ENCODE measurements around the gene AGBL4.

Gene AGBL4

DNA sequence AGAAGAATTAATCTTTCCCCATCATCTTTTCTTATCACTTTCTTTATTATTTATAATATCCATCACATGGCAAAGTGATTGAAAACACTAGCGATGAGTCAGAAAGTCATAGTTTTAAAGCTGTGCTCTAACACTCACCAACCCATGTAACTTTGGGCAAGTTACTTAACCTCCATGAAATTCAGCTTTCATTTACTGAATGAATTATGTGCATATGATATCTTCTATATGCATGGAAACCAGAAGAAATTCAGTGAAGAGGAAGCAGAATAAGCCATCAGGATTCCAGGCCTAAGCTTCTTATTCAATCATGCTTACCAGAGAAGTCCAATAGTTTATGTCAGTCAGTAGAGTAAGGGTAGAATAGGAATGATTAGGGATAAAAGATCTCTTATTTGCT, 300.1 kb downstream of the AGBL4 start:
- DNase-seq (ENCODE audit: low read depth, low spot score) = no peak

DNA sequence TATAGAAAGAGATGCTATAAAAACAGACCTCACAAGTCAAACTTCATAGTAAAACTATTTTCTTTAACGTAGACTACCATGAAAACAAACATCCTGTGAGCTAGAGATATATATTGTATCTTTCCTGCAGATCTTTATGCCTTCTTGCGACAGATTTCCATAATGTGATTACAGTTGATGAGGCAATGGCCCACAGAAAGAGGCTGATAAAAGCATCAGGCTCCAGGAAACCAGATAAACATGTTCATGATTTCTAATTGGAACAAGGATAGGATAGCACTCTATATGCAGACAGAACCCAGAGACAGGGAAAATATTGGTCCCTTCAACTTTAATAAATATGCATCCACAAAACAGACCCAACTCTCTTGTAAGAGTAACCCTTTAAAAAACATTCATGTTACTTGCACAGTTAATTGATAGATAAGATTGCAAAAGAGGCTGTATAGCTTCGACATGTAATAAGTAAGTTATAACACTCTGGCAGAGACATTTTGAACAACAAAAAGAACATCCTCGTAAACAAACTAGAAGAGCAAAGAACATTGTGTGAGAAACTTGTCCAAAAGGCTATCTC, 329.4 kb downstream of the AGBL4 start:
- no peak for DNase-seq (ENCODE audit: low read depth, low spot score)

DNA sequence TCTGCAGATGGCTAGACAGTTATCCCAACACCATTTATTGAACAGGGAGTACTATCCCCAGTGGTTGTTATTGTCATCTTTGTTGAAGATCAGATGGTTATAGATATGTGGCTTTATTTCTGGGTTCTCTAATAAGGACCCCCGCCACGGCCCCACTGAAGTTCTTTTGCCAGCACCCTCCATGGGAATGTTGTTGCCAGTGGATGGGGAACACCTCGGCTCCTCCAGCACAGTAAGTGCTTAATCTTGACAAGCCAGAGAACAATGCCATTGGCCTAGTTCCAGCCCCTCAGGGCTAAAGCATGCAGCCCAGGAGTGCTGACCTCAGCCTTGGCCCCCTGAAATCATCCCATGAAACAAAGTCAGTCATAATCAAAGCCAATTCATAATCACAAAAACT, 337.6 kb downstream of the AGBL4 start:
- no peak for DNase-seq (ENCODE audit: low read depth, low spot score)

DNA sequence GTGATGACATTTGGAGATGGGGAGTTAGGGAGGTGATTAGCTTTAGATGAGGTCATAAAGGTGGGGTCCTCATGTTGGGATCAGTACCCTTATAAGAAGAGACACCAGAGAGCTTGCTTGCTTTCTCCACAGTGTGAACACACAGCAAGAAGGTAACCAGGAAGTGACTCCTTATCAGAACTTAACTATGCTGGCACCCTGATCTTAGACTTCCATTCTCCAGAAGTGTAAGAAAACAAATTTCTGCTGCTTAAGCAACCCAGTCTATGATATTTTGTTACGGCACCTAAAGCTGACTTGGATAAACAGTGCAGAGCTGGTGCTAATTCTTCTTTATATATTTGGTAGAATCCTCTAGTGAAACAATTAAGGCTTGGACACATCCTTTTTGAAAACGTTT, 346.0 kb downstream of the AGBL4 start:
- no peak for DNase-seq (ENCODE audit: low read depth, low spot score)

DNA sequence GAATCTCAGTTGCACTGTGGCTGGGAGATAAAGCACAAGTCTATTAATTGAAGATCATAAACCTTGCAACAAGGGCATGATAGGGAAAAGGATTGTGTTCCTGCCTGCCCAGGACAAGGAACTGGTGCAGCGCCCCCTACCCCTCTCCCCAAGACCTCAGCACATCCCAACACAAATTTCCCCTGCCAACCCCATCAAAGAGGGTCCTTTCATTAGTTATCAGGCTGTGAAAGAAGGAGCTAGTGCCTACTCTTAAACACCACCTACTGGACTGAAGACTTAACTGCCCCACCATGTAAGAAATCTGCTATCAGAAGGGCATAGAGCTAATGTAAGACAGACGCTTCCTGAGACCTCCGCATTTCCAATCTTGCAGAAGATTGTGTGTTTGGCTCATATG, 372.6 kb downstream of the AGBL4 start:
- no peak for DNase-seq (ENCODE audit: low read depth, low spot score)

DNA sequence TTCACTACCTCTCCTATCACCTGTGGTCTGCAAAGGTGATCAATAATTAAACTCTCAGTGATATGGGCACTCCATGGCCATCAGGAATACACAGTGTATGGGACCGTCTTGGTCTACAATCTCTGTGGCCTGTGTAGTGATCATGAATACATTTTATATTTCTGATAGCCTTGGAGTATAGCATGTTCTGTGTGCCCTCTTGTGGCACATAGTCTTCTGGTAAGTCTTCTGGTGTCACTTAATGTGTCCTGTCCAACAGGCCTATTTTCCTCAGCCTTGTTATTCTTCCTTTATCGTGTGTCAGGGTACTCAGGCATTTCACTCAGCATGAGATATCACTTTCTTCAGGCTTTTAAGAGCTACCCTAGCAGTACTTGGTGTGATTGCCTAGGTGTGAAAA, 393.6 kb downstream of the AGBL4 start:
- no peak for DNase-seq (ENCODE audit: low read depth, low spot score)

DNA sequence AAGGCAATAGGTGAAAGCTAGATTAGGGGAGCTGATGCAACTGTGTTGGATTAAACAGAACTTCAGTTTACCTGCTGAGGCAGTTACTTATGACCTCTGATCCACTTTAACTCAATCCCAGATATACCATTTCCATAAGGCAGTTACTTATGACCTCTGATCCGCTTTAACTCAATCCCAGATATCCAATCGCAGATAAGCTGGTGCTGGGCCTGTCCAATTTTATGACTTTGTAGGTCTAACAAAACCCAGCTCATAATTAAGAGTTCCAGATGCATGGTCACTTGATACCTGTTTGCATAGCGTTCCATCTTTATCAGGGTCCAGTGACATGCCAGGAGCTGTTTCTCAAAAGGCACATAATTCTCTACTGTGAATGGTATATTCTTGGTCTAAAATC, 396.0 kb downstream of the AGBL4 start:
- DNase-seq (ENCODE audit: low read depth, low spot score) = no peak

DNA sequence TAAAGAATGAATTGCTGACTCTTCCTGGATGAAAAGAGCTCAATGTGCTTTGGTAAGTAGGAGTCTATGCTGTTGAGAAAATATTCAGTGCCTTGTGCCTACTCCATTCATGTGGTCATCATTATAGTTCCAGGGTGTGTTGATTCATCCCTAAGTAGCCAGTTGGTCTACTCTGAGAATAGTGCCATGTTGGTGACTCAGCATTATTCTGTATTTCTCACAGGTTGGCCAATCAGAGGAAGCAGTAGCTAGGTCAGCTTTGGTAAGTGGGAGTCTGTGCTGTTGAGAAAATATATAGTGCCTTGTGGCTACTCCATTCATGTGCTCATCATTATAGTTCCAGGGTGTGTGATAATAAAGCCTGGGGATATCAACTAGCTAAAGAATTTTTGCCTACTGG, 397.3 kb downstream of the AGBL4 start:
- DNase-seq (ENCODE audit: low read depth, low spot score) = no peak

DNA sequence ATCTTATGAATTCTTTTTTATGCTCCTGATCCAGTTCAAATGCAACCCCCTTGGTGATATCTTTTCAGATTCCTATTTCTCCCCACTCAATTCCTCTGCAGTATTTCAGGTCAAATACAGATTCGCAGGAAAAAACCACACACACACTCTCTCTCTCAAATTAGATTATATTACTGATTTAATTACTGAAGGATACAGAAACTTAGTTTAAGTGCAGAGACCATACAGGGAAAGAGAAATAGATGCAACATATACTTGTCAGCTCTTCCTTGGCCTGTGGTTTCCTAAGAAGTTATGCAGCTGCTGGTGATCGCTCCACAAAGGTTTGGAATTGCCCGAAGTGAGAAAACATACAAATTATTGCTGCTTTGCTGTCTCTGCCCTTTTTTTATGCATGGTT, 400.9 kb downstream of the AGBL4 start:
- DNase-seq (ENCODE audit: low read depth, low spot score) = no peak

DNA sequence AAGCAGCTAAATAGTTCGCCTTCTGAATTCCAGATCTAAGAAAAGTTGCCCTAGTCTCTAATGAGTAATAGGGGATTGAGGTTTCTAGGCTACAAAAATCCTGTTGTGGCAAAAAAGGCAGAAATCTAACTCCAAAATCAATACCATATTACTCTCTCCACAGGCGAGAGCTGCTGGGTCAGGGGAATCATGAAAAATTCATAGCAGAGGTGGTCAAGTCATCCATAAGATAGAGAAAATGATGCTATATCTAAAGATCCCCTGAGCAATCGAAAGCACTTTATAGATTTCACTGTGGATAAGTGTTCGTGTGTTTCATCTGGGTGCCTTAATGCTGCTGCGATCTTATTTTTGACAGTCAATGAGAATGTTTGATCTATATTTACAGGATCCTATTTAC, 417.7 kb downstream of the AGBL4 start:
- no peak for DNase-seq (ENCODE audit: low read depth, low spot score)

DNA sequence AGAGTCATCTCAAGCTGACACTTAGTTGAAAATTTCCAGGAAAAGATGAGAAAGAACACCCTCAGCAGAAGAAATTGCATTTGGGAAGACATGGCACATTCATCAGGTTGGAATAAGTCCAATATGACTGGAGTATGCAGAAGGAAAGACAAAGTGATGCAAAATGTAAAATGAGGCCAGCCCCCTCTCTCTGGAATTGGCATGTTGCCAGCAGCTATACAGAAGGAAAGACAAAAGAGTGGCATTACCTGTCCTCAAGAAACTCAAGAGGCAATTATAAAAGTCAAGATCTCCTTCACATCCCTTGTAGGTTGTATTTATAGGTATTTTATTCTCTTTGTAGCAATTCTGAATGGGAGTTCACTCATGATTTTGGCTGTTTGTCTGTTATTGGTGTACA, 426.3 kb downstream of the AGBL4 start:
- no peak for DNase-seq (ENCODE audit: low read depth, low spot score)

DNA sequence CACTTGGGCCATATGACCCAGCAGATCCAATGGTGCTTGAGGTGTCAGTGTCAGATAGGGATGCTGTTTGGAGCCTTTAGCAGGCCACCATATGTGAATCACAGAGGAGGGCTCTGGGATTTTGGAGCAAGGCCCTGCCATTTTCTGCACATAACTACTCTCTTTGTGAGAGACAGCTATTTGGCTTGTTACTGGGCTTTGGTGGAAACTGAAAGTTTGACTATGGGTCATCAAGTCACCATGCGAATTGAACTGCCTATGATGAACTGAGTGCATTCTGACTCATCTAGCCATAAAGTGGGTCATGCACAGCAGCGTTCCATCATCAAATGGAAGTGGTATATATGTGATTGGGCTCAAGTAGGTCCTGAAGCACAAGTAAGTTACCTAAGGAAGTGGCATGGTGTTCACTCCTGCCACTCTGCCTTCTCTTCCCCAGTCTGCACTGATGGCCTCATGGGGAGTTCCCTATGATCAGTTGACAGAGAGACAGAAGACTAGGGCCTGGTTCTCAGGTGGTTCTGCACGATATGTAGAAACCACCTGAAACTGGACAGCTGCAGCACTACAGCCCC, 447.3 kb downstream of the AGBL4 start:
- no peak for DNase-seq (ENCODE audit: low read depth, low spot score)

DNA sequence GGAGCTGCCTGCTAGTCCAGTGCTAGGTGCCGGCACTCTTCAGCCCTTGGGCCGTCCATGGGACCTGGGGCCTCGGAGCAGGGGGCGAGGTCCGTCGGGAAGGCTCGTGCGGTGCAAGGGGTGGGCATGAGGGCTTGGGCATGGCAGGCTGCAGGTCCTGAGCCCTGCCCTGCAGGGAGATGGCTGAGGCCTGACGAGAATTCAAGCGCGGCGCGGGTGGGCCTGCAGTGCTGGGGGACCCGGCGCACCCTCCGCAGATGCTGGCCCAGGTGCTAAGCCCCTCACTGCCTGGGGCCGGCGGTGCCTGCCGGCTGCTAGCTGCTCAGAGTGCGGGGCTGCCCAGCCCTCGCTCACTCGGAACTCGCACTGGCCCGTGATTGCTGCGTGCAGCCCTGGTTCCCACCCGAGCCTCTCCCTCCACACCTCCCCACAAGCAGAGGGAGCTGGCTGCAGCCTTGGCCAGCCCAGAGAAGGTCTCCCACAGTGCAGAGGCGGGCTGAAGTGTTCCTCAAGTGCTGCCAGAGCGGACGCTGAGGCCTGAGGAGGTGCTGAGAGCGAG, 467.0 kb downstream of the AGBL4 start:
- DNase-seq (ENCODE audit: low read depth, low spot score) = no peak

DNA sequence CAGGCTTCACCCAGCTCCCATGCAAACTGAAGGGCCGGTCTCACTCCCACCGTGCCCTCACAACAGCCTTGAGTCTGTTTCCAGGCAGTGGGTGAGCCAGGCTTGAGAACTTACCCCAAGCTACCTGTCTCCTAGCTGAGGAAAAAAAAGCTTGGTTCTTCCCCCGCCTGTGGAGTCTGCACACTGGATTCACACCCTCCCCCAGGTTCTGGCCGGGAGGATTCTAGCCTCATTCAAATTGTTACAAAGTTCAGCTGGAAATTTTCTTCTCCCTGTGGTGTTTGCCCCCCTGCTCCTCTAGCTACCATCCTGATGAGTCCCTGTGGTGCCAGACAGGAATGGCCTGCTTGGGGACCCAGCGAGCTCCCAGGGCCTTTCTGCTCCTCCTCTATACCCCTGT, 471.7 kb downstream of the AGBL4 start:
- no peak for DNase-seq (ENCODE audit: low read depth, low spot score)

DNA sequence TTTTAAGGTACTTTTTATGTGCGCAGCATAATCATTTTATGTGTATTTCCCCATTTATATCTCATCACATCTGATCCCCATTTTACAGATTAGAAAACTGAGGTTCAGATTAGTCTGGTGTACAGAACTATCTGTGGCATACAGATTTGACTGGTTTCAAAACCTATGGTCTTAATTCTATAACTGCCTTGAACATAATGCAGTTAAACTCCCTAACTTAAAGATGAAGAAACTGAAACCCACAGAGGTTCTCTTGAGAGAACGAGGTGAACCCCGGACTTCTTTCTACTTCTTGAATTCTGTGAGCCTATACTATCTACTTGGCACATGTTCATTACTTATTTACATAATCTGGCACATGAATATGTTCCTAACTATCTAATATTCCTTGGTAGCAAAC, 479.1 kb downstream of the AGBL4 start:
- DNase-seq (ENCODE audit: low read depth, low spot score) = no peak

DNA sequence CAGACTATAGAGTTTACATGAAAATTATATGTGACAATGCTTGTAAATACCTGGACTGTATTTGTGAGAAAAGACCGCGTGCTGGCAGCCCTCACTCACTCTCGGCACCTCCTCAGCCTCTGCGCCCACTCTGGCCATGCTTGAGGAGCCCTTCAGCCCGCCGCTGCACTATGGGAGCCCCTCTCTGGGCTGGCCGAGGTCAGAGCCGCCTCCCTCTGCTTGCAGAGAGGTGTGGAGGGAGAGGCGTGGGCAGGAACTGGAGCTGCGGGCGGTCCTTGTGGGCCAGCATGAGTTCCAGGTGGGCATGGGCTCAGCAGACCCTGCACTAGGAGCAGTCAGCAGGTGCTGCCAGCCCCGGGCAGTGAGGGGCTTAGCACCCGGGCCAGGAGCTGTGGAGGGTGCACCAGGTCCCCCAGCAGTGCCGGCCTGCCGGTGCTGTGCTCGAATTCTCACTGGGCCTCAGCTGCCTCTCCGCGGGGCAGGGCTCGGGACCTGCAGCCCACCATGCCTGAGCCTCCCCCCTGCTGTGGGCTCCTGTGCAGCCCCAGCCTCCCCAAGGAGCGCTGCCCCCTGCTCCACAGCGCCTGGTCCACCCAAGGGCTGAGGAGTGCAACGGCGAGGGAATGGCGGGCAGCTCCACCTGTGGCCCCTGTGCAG, 482.5 kb downstream of the AGBL4 start:
- no peak for DNase-seq (ENCODE audit: low read depth, low spot score)

DNA sequence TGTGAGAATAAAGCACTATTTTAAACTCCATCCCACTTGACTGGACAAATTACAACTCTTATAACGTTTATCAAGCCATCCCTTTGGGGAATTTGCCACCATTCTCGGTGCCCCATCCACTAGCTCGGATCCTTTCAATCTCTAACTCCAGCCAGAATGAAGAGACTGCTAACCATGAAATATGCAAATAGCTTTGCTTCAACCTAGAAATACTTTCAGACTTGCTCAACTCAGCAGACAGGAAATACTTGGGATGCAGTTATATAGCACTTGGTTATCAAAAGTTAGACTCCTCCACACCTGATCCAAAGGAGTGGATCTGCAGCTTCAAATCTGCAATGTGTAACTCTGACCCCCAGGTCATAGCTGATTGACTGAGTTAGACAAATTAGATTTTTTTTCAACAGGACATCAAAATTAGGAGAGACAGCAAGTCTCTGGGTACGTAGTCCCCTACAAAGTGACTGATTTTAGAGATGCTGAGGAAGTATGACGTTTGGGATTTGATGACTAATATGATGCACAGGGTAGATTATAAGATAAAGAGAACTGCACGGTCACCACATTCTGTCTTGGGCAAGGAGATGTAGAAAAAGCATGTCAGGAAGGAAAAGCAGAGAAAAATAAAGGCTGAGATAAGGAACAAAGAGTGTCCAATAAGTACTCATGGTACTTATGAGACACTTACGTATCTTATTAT, 496.0 kb downstream of the AGBL4 start:
- no peak for DNase-seq (ENCODE audit: low read depth, low spot score)

DNA sequence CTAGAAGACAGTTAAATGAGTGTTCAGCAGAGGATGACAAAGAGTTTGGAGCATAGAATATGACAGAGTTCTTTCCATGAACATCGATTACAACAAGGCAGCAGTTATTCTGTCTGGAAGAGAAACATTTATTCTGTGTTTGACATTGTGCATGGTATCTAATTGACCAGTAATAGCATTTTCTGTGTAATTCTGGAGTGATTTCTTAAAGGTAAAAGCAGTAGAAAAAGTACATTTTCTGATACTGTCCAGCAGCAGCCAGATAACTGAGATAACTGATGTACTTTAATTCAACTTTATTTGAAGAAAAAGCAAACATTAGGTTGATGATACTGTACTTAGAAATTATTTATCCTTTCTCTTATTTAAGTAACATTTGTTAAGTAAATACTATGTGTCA, 497.1 kb downstream of the AGBL4 start:
- no peak for DNase-seq (ENCODE audit: low read depth, low spot score)

DNA sequence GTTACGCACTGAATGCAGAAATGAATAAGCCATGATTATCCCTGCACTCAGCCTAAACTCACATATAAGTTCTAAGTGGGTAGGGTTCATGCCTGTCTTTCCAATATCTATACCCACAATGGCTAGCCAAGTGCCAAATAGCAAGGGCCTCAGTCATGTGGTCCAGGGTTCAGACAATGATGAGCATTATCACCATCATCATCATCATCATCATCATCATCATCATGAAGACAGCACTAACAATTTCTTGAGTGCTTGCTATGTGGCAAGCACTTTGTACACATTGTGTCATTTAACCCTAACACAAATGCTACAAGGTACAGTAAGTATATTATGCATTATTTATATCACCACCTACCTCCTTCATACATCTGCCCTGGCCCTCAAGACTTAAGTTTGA, 500.0 kb downstream of the AGBL4 start:
- DNase-seq (ENCODE audit: low read depth, low spot score) = no peak

DNA sequence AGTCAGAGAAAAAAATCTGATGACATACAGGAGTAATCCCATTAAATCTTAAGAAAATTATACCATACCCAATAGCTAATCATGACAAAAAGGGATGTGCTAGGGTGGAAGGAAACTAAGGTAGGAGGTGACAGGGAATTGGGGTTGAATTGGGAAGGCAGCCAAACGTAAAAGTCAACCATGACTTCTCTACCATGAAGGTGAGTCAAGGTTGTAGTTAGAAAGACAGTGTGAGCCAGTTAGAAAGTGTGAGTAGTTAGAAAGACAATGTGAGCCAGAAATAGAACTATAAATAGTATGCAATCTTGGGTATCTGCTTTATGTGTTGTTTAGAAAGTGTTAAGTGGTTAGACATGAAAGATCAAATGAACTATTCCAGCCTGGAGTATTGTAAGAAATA, 556.8 kb downstream of the AGBL4 start:
- DNase-seq (ENCODE audit: low read depth, low spot score) = no peak

DNA sequence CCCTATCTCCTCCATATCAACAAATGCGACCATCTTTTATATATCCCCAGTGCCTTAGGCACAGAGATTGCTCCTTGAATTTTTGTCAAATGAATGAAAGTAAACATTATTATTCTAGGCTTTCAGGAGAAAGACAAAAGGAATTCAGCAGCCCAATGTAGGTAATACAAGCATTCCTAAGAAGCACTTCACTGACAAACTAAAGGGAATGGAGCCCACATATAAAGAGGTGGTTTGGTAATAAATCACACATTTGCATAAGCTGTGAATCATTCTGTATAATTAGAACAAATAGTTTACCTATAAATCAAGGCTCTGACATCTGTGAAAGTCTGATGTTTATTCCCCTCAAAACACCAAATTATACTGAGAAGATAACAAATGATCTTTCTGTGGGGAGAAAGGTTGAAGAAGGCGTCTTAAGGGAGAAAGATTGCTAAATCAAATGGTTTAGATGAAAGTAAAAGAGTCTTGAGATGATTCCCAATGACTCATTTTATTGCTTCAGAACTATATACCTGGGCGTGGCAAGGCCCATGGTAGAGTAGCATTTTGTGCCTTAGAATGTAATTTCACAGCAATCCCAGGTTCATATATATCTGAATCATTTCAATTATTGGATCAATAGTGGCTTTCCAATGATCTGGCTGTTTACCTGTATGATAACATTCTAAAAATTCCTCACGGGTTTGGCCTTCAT, 558.1 kb downstream of the AGBL4 start:
- no peak for DNase-seq (ENCODE audit: low read depth, low spot score)

DNA sequence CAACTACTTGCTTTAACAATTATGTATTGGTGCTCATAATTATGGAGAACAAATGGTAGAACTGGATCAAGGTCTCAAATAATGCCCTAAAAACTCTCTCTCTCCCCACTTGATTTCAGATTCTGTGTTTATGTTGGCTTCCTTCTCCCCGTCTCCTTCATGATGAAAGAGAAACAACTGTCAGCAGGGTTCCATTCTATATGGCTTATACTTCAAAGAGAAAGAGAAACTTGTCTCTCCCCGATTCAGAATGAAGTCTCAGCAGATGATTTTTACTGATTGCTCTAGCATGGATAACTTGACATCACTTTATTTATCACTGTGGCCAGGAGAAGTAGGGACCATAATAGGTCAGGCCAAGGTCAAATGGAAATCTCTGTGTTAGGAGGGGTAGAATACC, 575.6 kb downstream of the AGBL4 start:
- no peak for DNase-seq (ENCODE audit: low read depth, low spot score)
